ENCODE measurements around the gene HEMGN. TPM values are rescaled to one million over a fixed set of nuclear protein-coding genes. Genes with fewer than 3 reads are reported as not detected.

Gene HEMGN
- total RNA-seq, 2 donors from 2014 or later: 1.4 TPM; not detected in 1

- no peak for DNase-seq (ENCODE audit: low spot score)
- Histone ChIP-seq H3K4me1 (replicated peaks) (no peaks in the 10 kb centered on the region), H3K9me3 (no peaks in the 10 kb centered on the region), H3K27ac (peak overlapping the region; percentile 12 to 35), H3K36me3 (no peaks in the 10 kb centered on the region), H3K27me3 (replicated peaks; ENCODE audit: insufficient read depth) (no peaks in the 10 kb centered on the region), H3K4me3 (no peak overlapping the region)
- intact Hi-C loops (cut with DNase I): no loop called here
- TF ChIP-seq POLR2A (IDR thresholded peaks at IDR 0.05) (no peak), POLR2AphosphoS5 (IDR thresholded peaks at IDR 0.05) (no peak)
- TF ChIP-seq, protein P1, sequence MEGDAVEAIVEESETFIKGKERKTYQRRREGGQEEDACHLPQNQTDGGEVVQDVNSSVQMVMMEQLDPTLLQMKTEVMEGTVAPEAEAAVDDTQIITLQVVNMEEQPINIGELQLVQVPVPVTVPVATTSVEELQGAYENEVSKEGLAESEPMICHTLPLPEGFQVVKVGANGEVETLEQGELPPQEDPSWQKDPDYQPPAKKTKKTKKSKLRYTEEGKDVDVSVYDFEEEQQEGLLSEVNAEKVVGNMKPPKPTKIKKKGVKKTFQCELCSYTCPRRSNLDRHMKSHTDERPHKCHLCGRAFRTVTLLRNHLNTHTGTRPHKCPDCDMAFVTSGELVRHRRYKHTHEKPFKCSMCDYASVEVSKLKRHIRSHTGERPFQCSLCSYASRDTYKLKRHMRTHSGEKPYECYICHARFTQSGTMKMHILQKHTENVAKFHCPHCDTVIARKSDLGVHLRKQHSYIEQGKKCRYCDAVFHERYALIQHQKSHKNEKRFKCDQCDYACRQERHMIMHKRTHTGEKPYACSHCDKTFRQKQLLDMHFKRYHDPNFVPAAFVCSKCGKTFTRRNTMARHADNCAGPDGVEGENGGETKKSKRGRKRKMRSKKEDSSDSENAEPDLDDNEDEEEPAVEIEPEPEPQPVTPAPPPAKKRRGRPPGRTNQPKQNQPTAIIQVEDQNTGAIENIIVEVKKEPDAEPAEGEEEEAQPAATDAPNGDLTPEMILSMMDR (IDR thresholded peaks at IDR 0.05): no peak
These were observed 18.7 kb downstream of the HEMGN start for GRCh38 chr9:97919217-97919813.

DNA sequence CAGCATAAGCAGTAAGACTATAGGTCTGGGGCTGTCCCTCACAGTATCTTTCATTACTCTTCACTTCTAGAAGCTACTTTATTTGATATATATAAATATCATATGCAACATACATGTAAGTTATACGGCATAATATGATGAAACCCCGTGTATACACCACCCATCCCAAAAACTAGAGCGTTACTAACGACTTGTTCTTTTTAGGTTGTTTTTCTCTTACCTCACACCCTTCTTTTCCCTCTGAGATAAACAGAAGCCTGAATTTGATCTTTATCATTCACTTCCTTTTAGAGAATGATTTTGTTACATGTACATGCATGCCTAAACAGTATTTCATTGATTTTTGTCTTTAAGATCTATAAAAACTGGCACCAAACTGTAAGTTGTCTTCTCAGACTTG, 19.4 kb downstream of the HEMGN start:
- TF ChIP-seq, protein P1 (IDR thresholded peaks at IDR 0.05): no peak
- TF ChIP-seq POLR2AphosphoS5 (IDR thresholded peaks at IDR 0.05): no peak
- no peaks in the 10 kb centered on the region for H3K36me3 ChIP-seq
- DNase-seq (ENCODE audit: low spot score): no peak
- intact Hi-C loops (cut with DNase I): no loop called here
- peak overlapping the region in 1 of 2 donors; percentile 35 for H3K27ac ChIP-seq
- H3K4me3 ChIP-seq: no peak overlapping the region
- WGBS: 29% methylated on average over 4 of the region's 4 CpGs
- H3K9me3 ChIP-seq: no peaks in the 10 kb centered on the region
- no peaks in the 10 kb centered on the region for H3K27me3 ChIP-seq (replicated peaks; ENCODE audit: insufficient read depth)
- H3K4me1 ChIP-seq (replicated peaks): no peaks in the 10 kb centered on the region

GRCh38 chr9:97911970-97912369, 26.0 kb downstream of the HEMGN start:
- H3K36me3 ChIP-seq: no peaks in the 10 kb centered on the region
- no peaks in the 10 kb centered on the region for H3K4me1 ChIP-seq (replicated peaks)
- H3K27ac ChIP-seq: no peak overlapping the region
- H3K9me3 ChIP-seq: no peaks in the 10 kb centered on the region
- H3K4me3 ChIP-seq: no peak overlapping the region
- intact Hi-C loops (cut with DNase I): no loop called here
- no peaks in the 10 kb centered on the region for H3K27me3 ChIP-seq (replicated peaks; ENCODE audit: insufficient read depth)
- no peak for DNase-seq (ENCODE audit: low spot score)
- TF ChIP-seq POLR2A (IDR thresholded peaks at IDR 0.05) (no peak), POLR2AphosphoS5 (IDR thresholded peaks at IDR 0.05) (no peak)
- TF ChIP-seq, protein P1 (IDR thresholded peaks at IDR 0.05): no peak
- 75% methylated on average over 1 of the region's 1 CpG for WGBS

- 95% methylated on average over 2 of the region's 2 CpGs for WGBS
- Histone ChIP-seq H3K4me1 (replicated peaks) (no peaks in the 10 kb centered on the region), H3K36me3 (no peaks in the 10 kb centered on the region), H3K27ac (no peak overlapping the region), H3K9me3 (no peaks in the 10 kb centered on the region), H3K27me3 (replicated peaks; ENCODE audit: insufficient read depth) (no peaks in the 10 kb centered on the region), H3K4me3 (no peak overlapping the region)
- TF ChIP-seq, protein P1 (IDR thresholded peaks at IDR 0.05): no peak
- TF ChIP-seq POLR2A (IDR thresholded peaks at IDR 0.05): no peak
- TF ChIP-seq POLR2AphosphoS5 (IDR thresholded peaks at IDR 0.05): no peak
- intact Hi-C loops (cut with DNase I): no loop called here
- DNase-seq (ENCODE audit: low spot score): no peak
These were observed 26.4 kb downstream of the HEMGN start for GRCh38 chr9:97911528-97911927.

GRCh38 chr9:97910357-97910756, 27.6 kb downstream of the HEMGN start:
- Histone ChIP-seq H3K4me3 (no peak overlapping the region), H3K9me3 (no peaks in the 10 kb centered on the region), H3K36me3 (no peaks in the 10 kb centered on the region), H3K4me1 (replicated peaks) (no peaks in the 10 kb centered on the region), H3K27me3 (replicated peaks; ENCODE audit: insufficient read depth) (no peaks in the 10 kb centered on the region), H3K27ac (no peak overlapping the region)
- no peak for DNase-seq (ENCODE audit: low spot score)
- TF ChIP-seq POLR2A (IDR thresholded peaks at IDR 0.05) (no peak), POLR2AphosphoS5 (IDR thresholded peaks at IDR 0.05) (no peak)
- TF ChIP-seq, protein P1 (IDR thresholded peaks at IDR 0.05): no peak
- intact Hi-C loops (cut with DNase I): no loop called here
- 86% methylated on average over 6 of the region's 6 CpGs for WGBS
